Activated CD4-positive, alpha-beta T cell treated with anti-CD3 and anti-CD28 coated beads, Interleukin-2, Interleukin-6, amounts not matched to agents 100 ng/mL and 50 ng/mL, durations not matched to agents 16 hours and 8 hours (primary cell): ENCODE results near the gene FRMD1.

ENCODE experiments used
- DNase-seq: peaks from one replicate; pipeline ENCODE4 v3.0.0-alpha.2; 2020

FRMD1 gene

GRCh38 chr6:168110437-168110836 lies 31.4 kb upstream of the FRMD1 start:
- DNase-seq = no peak

- no peak for DNase-seq
Measured at GRCh38 chr6:168109171-168109570, 30.2 kb upstream of the FRMD1 start.

- no peak for DNase-seq
Measured at GRCh38 chr6:168107191-168107983, 28.4 kb upstream of the FRMD1 start.

GRCh38 chr6:168106633-168107005 lies 27.6 kb upstream of the FRMD1 start:
- no peak for DNase-seq

- no peak for DNase-seq
Measured at GRCh38 chr6:168105813-168106632, 27.0 kb upstream of the FRMD1 start.

- DNase-seq = no peak
Measured at GRCh38 chr6:168104636-168105035, 25.6 kb upstream of the FRMD1 start.

- no peak for DNase-seq
Measured at GRCh38 chr6:168103050-168103830, 24.2 kb upstream of the FRMD1 start.

- no peak for DNase-seq
Measured at GRCh38 chr6:168102315-168102985, 23.4 kb upstream of the FRMD1 start.

GRCh38 chr6:168101590-168102314 lies 22.7 kb upstream of the FRMD1 start:
- DNase-seq = no peak

GRCh38 chr6:168100803-168101589 lies 22.0 kb upstream of the FRMD1 start:
- no peak for DNase-seq

GRCh38 chr6:168100011-168100802 lies 21.2 kb upstream of the FRMD1 start:
- DNase-seq = no peak

- no peak for DNase-seq
Measured at GRCh38 chr6:168099201-168100010, 20.4 kb upstream of the FRMD1 start.

- no peak for DNase-seq
Measured at GRCh38 chr6:168098431-168098861, 19.4 kb upstream of the FRMD1 start.

GRCh38 chr6:168097621-168098430 lies 18.8 kb upstream of the FRMD1 start:
- no peak for DNase-seq

GRCh38 chr6:168097221-168097620 lies 18.2 kb upstream of the FRMD1 start:
- no peak for DNase-seq

- DNase-seq = no peak
Measured at GRCh38 chr6:168096271-168096764, 17.3 kb upstream of the FRMD1 start.

- no peak for DNase-seq
Measured at GRCh38 chr6:168095716-168096250, 16.8 kb upstream of the FRMD1 start.

- no peak for DNase-seq
Measured at GRCh38 chr6:168095171-168095691, 16.2 kb upstream of the FRMD1 start.
